Measurements from ENCODE around the gene C12orf76. TPM values are rescaled to one million over a fixed set of nuclear protein-coding genes. Genes with fewer than 3 reads are reported as not detected.

C12orf76 gene
- total RNA-seq, 1 experiment from 2014 or later = 10.1 TPM

GRCh38 chr12:110065540-110065939 lies 17.2 kb upstream of the C12orf76 start:
- ATAC-seq (no peak), DNase-seq (ENCODE audit: low read depth, low spot score) (no peak)
- Histone ChIP-seq H3K36me3 (ENCODE audit: control insufficient read depth in 1 of 2, insufficient read depth in 2 of 2, low read length in 2 of 2) (no peaks in the 10 kb centered on the region), H4K20me1 (ENCODE audit: insufficient read depth) (no peaks in the 10 kb centered on the region), H3K9me3 (ENCODE audit: control insufficient read depth in 1 of 2, insufficient read depth in 1 of 2, low read depth in 1 of 2, low read length in 2 of 2) (no peaks in the 10 kb centered on the region), H2AFZ (ENCODE audit: low read depth, low read length, poor library complexity, severe bottlenecking) (no peak overlapping the region), H3K4me2 (ENCODE audit: low read length) (no peak overlapping the region), H3K4me3 (replicated peaks in 1 of 2; ENCODE audit: low read depth in 1 of 2, low read length in 2 of 2) (no peak overlapping the region), H3K27ac (ENCODE audit: low read depth, low read length) (no peak overlapping the region), H3K79me2 (ENCODE audit: insufficient read depth, low read length) (no peaks in the 10 kb centered on the region), H3K9ac (ENCODE audit: low read length) (no peak overlapping the region), H3K27me3 (ENCODE audit: insufficient read depth, low read length) (no peaks in the 10 kb centered on the region), H3K4me1 (ENCODE audit: control insufficient read depth in 1 of 2, insufficient read depth in 2 of 2, low read length in 2 of 2) (peaks cover 0 to 2% of the 10 kb centered on the region in 2 experiments; a peak in 2 of 4 replicates), H3K9me2 (ENCODE audit: insufficient read depth) (no peaks in the 10 kb centered on the region)
- intact Hi-C loops (cut with micrococcal nuclease) = no loop called here
- RAD21 ChIA-PET (ENCODE audit: low non-redundant PET in 1 of 2, low total read pairs in 2 of 2, uncharacterized antibody in 2 of 2, unreplicated experiment in 2 of 2) = no interaction called here
- no peak for TF ChIP-seq CBX3 (IDR thresholded peaks at IDR 0.05; ENCODE audit: low read depth)
- no TSS peak for BruUV-seq (replicated peaks)
- CTCF ChIA-PET = no interaction called here
- POLR2A ChIA-PET = no interaction called here

GRCh38 chr12:110062241-110062640 lies 13.9 kb upstream of the C12orf76 start:
- no peak overlapping the region for H3K27ac ChIP-seq (ENCODE audit: low read depth, low read length)
- ChIA-PET RAD21 (ENCODE audit: low non-redundant PET in 1 of 2, low total read pairs in 2 of 2, uncharacterized antibody in 2 of 2, unreplicated experiment in 2 of 2) (no interaction called here), CTCF (no interaction called here), POLR2A (interaction anchor here (0.6 kb wide), 1 partner anchor 250 kb away, joined by 3 read pairs; no protein-coding TSS in a partner anchor)
- H3K36me3 ChIP-seq (ENCODE audit: control insufficient read depth in 1 of 2, insufficient read depth in 2 of 2, low read length in 2 of 2) = no peaks in the 10 kb centered on the region
- H3K4me3 ChIP-seq (replicated peaks in 1 of 2; ENCODE audit: low read depth in 1 of 2, low read length in 2 of 2) = no peak overlapping the region
- no peak for TF ChIP-seq ZNF274 (IDR thresholded peaks at IDR 0.05; ENCODE audit: low read depth, low read length)
- TF ChIP-seq, protein P1, sequence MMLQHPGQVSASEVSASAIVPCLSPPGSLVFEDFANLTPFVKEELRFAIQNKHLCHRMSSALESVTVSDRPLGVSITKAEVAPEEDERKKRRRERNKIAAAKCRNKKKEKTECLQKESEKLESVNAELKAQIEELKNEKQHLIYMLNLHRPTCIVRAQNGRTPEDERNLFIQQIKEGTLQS (IDR thresholded peaks at IDR 0.05) = no peak
- no peak for TF ChIP-seq EZH2 (IDR thresholded peaks at IDR 0.05)
- no peak for TF ChIP-seq ZFX (IDR thresholded peaks at IDR 0.05)
- TF ChIP-seq YY1 (IDR thresholded peaks at IDR 0.05; ENCODE audit: extremely low read depth, insufficient replicate concordance, low read depth, low read length) = no peak
- no peak for TF ChIP-seq EZH2phosphoT487 (IDR thresholded peaks at IDR 0.05; ENCODE audit: borderline replicate concordance)
- TF ChIP-seq RAD21 (IDR thresholded peaks at IDR 0.05; ENCODE audit: low read depth) = no peak
- no peak for TF ChIP-seq CEBPB (IDR thresholded peaks at IDR 0.05; ENCODE audit: low read depth)
- TF ChIP-seq SRF (IDR thresholded peaks at IDR 0.05; ENCODE audit: low read depth) = no peak
- no peak for TF ChIP-seq FOSL1 (IDR thresholded peaks at IDR 0.05; ENCODE audit: low read depth)
- TF ChIP-seq EGR1 (IDR thresholded peaks at IDR 0.05; ENCODE audit: low read depth) = no peak
- no peak for TF ChIP-seq SIN3A (IDR thresholded peaks at IDR 0.05; ENCODE audit: low read depth)
- TF ChIP-seq POLR2A (IDR thresholded peaks at IDR 0.05; ENCODE audit: borderline replicate concordance, extremely low read depth, insufficient read depth, insufficient read length) = no peak
- TF ChIP-seq TCF7L2 (IDR thresholded peaks at IDR 0.05; ENCODE audit: borderline replicate concordance, extremely low read depth, insufficient read depth, insufficient read length) = no peak
- no peak for TF ChIP-seq ELF1 (IDR thresholded peaks at IDR 0.05; ENCODE audit: borderline replicate concordance, low read depth)
- H2AFZ ChIP-seq (ENCODE audit: low read depth, low read length, poor library complexity, severe bottlenecking) = no peak overlapping the region
- no peaks in the 10 kb centered on the region for H3K9me3 ChIP-seq (ENCODE audit: control insufficient read depth in 1 of 2, insufficient read depth in 1 of 2, low read depth in 1 of 2, low read length in 2 of 2)
- no peaks in the 10 kb centered on the region for H3K9me2 ChIP-seq (ENCODE audit: insufficient read depth)
- no peak overlapping the region for H3K9ac ChIP-seq (ENCODE audit: low read length)
- no peak overlapping the region for H3K4me2 ChIP-seq (ENCODE audit: low read length)
- no peaks in the 10 kb centered on the region for H4K20me1 ChIP-seq (ENCODE audit: insufficient read depth)
- H3K79me2 ChIP-seq (ENCODE audit: insufficient read depth, low read length) = no peaks in the 10 kb centered on the region
- H3K27me3 ChIP-seq (ENCODE audit: insufficient read depth, low read length) = no peaks in the 10 kb centered on the region
- peaks cover 4 to 12% of the 10 kb centered on the region in 2 experiments; a peak in 2 of 4 replicates for H3K4me1 ChIP-seq (ENCODE audit: control insufficient read depth in 1 of 2, insufficient read depth in 2 of 2, low read length in 2 of 2)
- ATAC-seq (no peak), DNase-seq (ENCODE audit: low read depth, low spot score) (no peak)
- no TSS peak for BruUV-seq (replicated peaks)
- intact Hi-C loops (cut with micrococcal nuclease) = no loop called here
